Measurements from ENCODE around the gene COL4A2. TPM values are rescaled to one million over a fixed set of nuclear protein-coding genes. Genes with fewer than 3 reads are reported as not detected.
"Not testable (repeated sequence)": the region's sequence is repeated elsewhere in the genome, so short reads cannot be mapped to it uniquely, and the experiment has no call there.

The COL4A2 gene
- total RNA-seq, 1 experiment from 2014 or later, result 262 TPM

DNA sequence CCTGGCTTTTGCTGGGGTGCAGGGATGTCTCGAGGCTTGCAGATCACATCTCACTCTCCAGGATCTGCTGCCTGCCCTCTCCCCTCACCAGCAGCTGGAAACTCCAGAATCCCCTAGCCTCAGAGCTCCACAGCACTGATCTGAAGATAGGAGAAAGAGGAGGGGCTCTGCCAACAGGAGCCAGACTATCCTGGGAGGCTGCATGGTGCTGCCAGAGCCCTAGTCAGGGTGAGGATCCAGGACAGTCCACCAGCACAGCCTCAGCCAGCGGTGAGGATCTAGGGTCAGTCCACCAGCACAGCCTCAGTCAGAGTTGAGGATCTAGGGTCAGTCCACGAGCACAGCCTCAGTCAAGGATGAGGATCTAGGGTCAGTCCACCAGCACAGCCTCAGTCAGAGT lies 189.2 kb downstream of the COL4A2 start:
- no peak for DNase-seq (ENCODE audit: low read depth)

DNA sequence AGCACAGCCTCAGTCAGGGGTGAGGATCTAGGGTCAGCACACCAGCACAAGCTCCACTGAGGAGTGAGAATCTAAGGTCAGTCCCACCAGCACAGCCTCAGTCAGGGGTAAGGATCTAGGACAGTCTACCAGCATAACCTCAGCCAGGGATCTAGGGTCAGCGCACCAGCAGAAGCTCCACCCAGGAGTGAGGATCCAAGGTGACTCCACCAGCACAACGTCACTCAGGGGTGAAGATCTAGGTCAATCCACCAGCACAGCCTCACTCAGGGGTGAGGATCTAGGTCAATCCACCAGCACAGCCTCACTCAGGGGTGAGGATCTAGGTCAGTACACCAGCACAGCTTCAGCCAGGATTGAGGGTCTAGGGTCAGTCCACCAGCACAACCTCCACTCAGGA lies 189.9 kb downstream of the COL4A2 start:
- DNase-seq (ENCODE audit: low read depth), result no peak

DNA sequence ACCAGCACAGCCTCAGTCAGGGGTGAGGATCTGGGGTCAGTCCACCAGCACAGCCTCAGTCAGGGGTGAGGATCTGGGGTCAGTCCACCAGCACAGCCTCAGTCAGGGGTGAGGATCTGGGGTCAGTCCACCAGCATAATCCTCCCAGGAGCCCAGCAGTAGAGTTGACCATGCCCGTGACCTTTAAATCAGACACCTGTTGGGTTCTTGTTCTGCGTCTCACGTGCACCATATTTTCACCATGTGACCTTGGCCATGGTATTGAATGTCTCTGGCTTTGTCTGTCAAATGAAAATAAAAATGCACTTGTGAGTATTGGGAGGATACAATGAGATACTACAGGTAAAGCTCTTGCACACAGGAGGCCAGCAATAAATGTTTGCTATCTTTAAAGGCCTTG lies 190.8 kb downstream of the COL4A2 start:
- DNase-seq (ENCODE audit: low read depth), result not testable (repeated sequence)

DNA sequence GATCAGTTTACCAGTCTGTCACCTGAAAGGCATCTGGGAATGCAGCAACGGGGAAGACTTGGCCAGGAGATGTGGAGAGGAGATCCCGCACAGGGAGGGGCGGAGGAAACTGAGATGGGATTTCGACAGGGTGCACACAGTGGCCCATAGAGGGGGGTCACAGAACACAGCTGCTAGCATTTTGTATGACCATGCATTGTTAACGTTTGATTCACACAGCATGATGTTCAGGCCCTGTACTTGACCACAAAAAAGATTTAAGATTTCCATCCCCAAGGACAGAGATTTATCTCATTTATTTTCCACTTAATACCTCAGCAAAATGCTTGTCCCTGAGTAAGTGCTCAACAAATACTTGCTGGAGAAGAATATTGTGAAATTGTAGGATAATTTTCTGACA lies 191.2 kb downstream of the COL4A2 start:
- DNase-seq (ENCODE audit: low read depth), result no peak

DNA sequence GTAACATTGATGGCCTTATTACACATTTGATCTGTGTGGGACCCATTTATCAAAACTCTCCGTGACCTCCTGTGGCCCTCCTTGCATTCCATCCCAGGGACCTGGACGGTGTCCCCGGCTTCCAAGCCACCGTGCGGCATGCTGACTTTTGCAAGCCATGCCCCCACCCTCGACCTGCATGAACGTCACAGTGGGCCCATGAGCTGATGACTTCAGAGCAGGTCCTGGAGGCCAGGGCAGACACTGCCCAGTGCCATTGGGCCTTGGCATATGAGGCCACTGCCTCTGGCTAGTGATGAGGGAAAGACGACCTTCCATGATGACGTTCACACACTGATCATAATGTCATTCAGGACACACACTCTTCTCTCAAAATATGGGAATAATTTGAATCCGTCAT lies 191.7 kb downstream of the COL4A2 start:
- DNase-seq (ENCODE audit: low read depth), result no peak

DNA sequence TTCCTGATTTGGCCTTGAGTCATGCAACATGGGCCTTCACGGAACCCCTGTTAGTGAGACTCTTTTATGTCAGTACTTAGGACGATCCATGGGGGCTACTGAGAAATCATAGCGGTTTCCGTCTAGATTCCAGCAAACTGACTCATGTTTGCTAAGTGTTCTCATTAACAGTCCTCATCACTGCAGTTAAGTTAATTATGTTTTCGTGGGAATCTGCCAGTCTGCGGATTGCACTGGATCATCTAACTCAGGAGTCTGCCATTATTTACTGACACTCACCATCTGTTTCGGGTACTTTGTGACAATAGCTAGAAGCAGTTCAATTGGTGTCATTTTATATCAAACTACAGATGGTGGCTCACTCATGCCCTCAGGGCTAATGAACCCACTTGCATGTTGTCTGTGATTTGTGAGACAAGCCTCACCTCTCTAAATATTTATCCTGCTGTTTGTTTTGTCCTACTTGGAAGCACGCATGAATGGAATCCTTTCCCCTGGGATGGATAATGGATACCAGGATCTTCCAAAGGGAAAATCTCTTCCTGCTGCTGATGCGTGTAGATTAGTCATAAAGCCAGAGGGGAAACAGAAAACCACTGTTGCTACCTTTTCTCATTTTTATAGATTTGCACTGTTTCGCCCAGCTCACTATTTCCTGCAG lies 192.7 kb downstream of the COL4A2 start:
- DNase-seq (ENCODE audit: low read depth), result peak; percentile 88

DNA sequence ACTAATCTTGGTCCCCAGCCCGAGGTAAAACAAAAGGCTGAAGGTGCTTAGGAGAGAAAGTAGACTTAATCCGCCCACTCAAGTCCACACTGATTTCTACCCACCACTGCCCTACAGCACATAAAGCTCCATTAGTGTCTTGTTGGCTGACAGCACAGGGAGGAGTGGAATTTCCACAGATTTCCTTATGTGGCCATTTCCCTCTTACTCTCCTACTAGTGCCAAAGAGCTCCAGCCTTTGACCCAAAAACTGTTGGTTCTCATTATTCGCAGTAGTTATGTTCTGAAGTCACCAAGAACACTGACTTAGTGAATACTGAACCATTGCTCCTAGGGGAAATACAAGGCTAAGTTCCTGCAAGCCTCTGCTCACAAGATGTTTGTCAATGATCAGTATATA lies 193.3 kb downstream of the COL4A2 start:
- DNase-seq (ENCODE audit: low read depth), result no peak

DNA sequence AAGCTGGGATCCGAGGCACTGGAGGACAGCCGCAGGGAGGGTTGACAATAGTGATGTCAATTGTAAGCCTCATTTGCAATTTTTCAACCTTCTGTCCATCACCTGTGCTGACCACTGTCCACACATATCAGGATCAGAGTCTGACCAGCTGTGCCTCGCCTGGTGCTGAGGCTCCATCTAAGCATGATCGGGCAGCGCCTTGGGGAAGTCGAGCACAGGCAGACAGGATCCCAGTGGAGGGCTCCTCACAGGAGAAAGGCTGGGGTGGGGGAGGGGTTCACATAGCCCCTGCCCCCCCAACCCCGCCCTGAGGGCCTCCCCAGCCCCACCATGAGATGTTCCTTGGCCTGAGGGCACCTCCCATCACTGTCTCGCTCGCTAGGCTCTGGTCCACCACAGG lies 194.1 kb downstream of the COL4A2 start:
- no peak for DNase-seq (ENCODE audit: low read depth)

DNA sequence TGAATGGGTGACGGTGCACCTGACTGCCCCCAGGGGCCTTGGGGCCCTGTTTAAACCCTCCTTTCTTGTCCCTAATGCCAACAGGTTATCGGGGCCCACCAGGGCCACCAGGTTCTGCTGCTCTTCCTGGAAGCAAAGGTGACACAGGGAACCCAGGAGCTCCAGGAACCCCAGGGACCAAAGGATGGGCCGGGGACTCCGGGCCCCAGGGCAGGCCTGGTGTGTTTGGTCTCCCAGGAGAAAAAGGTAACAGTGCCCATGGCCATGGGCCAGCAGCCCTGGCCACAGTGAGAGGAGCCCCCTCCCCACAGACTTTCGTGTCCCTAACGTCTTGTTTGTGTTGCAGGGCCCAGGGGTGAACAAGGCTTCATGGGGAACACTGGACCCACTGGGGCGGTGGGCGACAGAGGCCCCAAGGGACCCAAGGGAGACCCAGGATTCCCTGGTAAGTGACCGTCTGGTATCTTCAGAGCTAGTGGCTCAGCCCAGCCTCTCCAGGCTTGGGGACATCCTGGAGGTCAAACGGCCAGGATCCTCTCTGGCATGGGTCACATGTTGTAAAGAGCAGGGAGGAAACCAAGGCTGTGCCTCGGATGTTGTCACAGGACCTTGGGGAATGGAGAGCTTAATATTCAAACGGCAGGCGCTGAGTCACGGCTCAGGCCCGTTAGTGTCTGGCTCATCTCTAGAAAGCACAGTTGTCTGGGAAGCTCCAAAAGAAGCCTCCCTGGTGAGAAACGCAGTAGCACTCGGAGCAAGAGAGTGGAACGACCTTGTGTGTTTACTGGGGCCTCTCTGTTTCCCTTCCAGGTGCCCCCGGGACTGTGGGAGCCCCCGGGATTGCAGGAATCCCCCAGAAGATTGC lies 196.2 kb downstream of the COL4A2 start:
- no peak for DNase-seq (ENCODE audit: low read depth)

DNA sequence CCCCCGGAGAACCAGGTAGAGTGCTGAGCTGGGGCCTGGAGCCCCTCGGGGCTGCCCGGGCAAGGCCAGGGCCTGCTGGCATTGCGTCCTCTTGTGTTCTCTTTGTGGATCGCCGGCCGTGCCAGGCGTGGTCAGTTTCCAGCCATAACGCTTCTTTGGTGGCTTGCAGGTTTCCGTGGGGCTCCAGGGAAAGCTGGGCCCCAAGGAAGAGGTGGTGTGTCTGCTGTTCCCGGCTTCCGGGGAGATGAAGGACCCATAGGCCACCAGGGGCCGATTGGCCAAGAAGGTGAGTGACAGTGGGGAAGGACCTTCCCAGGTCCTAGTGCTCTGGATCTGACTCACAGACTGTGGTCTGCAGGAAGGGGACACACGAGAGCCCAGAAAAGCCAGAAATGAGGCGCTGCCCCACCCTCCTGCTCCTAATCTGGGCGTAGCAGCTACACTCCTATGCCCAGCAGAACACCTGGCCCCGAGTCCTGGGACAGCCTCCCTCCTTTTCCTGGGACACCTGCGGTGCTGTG lies 197.0 kb downstream of the COL4A2 start:
- no peak for DNase-seq (ENCODE audit: low read depth)

DNA sequence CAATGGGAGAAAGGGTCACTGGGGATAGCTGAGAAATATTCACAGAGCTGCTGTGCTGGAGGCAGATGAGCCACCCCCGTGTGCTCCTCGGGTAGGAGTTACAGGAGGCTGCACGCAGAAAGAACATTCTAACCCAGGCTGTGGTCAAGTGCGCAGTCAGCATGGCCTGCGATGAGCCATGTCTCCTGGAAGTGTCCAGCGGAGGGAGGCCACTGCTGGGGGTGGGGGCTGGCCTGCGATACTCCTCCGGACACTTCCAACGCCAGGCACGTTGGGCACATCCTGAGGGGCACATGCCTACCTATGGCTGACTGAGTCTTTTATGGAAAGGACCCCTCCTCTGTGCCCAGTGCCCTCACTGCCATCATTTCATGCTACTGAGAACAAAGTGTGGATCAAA lies 198.5 kb downstream of the COL4A2 start:
- DNase-seq (ENCODE audit: low read depth), result no peak

DNA sequence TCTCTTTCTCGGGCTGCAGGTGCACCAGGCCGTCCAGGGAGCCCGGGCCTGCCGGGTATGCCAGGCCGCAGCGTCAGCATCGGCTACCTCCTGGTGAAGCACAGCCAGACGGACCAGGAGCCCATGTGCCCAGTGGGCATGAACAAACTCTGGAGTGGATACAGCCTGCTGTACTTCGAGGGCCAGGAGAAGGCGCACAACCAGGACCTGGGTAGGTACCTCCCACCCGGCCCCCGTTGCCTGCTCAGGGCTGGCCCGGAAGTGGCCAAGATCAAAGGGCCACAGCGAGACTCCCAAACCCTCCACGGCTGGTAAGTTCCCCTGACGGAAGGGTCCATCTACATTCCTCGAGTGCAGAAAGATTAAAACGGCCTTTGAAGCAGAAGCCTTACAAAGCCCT lies 199.3 kb downstream of the COL4A2 start:
- no peak for DNase-seq (ENCODE audit: low read depth)

DNA sequence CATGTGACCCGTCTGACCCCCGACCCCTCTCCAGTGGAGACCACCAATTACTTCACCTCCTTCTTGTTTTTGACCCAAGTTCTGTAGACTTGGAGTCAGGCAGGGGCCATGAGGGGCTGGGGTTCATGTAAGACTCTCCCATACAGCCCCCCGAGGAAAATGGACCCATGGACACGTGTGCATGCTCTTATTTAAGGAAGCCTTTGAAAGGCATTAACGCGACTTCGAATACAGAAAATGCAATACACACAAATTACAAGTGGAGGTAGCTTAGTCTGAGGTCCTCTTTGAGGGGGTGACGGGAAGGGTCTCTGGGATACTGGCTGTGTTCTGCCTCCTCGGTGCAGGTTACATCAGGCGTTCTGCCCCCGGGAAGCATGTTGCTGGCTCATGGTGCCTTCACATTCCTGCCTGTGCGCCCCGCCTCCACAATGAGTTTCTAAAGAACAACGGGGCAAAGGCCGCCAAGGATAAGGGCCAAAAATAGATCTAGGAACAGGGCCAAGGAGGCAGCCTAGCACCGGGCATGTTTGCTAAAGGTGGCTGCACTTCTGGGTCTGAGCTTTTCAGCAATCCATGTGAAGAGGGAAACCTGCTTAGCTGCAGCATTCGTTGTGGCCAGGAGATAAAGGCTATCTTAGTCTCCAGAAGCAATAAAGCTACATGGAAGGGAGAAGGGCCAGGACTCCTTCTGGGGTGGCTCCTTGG lies 199.9 kb downstream of the COL4A2 start:
- no peak for DNase-seq (ENCODE audit: low read depth)

DNA sequence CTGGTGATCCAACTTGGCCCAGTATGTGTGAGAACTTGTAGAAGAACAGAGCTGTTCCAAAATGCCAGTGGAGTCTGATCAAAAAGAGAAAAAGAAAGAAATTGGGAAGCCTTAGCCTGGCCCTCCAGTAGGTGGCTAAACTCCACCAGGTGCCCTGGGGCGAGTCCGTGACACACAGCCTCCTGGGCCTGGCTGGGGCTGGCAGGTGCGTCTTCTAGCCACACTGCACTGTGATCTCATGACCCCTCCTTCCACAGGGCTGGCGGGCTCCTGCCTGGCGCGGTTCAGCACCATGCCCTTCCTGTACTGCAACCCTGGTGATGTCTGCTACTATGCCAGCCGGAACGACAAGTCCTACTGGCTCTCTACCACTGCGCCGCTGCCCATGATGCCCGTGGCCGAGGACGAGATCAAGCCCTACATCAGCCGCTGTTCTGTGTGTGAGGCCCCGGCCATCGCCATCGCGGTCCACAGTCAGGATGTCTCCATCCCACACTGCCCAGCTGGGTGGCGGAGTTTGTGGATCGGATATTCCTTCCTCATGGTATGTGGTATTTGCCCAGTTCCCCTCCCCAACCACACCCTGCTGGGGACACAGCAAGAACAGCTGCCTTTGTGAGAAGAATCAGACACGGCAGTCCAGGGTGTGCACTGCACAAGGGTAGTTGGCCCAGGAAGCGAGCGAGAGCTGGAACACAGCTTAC lies 200.7 kb downstream of the COL4A2 start:
- DNase-seq (ENCODE audit: low read depth), result no peak

DNA sequence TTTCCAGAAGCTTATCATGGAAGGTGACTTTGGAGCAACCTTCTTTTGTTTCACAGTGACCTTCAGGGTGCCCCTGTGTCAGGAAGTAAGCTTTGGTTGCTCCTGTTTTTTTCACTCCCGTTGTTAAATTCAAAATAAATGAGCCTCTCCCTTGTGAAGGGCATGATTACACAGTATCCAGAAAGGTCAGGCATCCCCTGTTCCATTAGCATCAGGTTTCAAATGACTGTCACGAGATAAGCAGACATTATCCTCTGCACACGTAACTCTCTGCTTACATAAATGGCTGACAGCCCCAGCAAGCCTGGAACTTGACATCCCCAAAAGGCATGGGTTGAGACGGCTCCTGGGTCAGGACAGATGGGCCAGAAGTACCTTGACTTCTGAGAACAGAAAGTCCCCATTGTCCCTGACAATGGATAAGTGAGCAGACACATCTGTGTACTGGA lies 202.4 kb downstream of the COL4A2 start:
- DNase-seq (ENCODE audit: low read depth), result no peak

DNA sequence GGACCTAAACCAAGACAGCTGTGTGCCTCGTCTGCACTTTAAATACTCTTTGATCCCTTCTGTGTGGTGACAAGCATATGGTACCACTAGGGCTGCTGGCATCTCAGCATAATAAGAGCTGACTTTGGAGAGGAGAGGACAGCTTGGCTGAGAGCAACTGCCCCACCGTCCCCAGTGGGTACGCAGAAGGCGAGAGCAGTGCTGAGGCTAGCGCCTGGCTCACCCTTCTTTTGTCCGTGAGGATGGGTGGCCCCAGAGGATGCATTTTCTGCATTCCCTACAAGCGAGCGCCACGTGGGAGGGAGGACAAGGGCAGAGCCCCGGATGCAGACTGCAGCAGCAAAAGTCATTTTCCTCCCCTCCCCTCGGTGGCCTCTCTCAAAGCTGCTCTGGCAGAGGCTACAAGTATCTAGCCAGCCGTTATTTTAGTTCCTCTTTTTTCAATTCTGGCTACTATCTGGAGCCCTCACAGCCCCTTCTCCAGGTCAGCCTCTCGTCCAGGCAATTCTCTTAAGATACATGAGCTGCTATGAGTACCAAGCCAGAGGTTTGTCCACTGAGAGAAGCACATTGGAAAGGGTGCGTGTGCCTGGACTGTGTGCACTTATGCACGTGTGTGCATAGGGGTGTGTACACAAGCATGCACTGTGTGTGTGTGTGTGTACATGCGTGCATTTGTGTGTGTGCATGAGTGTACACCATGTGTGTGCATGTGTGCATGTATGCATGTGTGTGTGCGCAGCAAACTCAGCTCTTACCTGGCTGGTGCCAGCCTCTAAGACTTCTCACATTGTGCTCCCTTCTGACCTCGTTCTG lies 203.1 kb downstream of the COL4A2 start:
- no peak for DNase-seq (ENCODE audit: low read depth)

DNA sequence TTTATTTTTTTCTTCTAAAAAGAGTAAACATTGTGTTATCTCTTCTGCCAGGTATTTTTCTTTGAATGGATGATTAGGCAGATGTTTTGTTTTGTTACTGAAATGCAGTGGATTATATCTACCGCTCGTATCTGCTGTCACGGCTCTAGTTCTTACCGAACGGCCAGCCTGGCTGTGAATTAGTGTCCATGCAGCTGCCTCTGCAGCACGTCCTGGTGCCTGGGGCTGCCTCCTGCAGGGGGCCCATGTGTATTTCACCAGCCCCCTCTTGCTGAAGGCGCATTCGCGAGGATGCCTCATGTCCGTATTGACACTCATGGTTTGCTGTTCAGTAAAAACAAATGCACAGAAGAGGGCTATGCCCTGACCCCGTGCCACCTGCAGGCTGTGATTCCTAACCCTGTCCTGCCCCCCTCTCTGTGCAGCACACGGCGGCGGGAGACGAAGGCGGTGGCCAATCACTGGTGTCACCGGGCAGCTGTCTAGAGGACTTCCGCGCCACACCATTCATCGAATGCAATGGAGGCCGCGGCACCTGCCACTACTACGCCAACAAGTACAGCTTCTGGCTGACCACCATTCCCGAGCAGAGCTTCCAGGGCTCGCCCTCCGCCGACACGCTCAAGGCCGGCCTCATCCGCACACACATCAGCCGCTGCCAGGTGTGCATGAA lies 204.6 kb downstream of the COL4A2 start:
- DNase-seq (ENCODE audit: low read depth), result no peak

DNA sequence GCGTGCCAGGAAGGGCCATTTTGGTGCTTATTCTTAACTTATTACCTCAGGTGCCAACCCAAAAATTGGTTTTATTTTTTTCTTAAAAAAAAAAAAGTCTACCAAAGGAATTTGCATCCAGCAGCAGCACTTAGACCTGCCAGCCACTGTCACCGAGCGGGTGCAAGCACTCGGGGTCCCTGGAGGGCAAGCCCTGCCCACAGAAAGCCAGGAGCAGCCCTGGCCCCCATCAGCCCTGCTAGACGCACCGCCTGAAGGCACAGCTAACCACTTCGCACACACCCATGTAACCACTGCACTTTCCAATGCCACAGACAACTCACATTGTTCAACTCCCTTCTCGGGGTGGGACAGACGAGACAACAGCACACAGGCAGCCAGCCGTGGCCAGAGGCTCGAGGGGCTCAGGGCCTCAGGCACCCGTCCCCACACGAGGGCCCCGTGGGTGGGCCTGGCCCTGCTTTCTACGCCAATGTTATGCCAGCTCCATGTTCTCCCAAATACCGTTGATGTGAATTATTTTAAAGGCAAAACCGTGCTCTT lies 205.2 kb downstream of the COL4A2 start:
- no peak for DNase-seq (ENCODE audit: low read depth)

DNA sequence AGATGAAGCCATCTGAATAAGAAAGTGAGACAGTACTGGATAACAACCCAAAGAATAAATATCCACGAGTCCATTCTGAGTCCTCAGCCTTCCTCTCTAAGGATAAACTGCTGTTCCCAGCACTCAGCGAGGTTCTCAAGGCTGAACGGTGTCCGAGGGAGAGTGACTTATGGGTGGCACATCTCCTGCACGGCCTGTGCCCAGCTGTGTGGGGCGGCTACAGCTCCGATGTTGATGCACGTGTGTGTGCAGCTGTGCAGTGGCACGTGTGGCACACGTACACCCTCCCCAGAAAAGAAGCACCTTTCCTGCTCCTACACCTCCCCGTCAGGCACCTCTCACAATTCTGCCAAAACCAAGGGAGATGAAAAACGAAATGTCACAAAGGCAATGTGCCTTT lies 209.4 kb downstream of the COL4A2 start:
- no peak for DNase-seq (ENCODE audit: low read depth)

Data from Daoy (cell line).